B cell (primary cell): ENCODE measurements around the gene OSBPL5. TPM values are rescaled to one million over a fixed set of nuclear protein-coding genes. Genes with fewer than 3 reads are reported as not detected.

Experiments
- ATAC-seq: fragments of 200-7000 bp; cut with Tn5 transposase; one replicate; pipeline ENCODE4 v1.10.0; 2021; ENCODE audit warnings: low read depth, mild to moderate bottlenecking, moderate number of reproducible peaks, moderate library complexity
- CTCF ChIA-PET: fragments of 350-600 bp; sonication (Branson Sonifier 250); formaldehyde crosslinking; loops from one replicate; lab custom pipeline; 2021; ENCODE audit warnings: antibody characterized with exemption, inconsistent platforms; lab: Charles Lee
- POLR2A ChIA-PET: fragments of 350-600 bp; sonication (Branson Sonifier 250); formaldehyde crosslinking; loops from one replicate; lab custom pipeline; 2021; ENCODE audit warnings: antibody characterized with exemption; lab: Charles Lee
- DNase-seq: peaks from one replicate; pipeline ENCODE4 v3.0.0; 2013
- H2AFZ ChIP-seq: 2 replicates; pipeline ENCODE4 v1.6.1; 2012; ENCODE audit warnings: mild to moderate bottlenecking, low read depth, low read length; ENCODE audit not compliant: insufficient read depth, poor library complexity, severe bottlenecking
- H3K27ac ChIP-seq, 2 donors: 1 replicate in 1 of 2; 2 replicates in 1 of 2; pipeline ENCODE4 v1.5.1; 2012 to 2013; ENCODE audit warnings: low read length in 2 of 2, mild to moderate bottlenecking in 2 of 2, moderate library complexity in 1 of 2
- H3K27me3 ChIP-seq, 4 experiments: fragments of 200-600 bp in 1 of 4; sonication (generic) in 1 of 4; replicated peaks in 1 of 4; 1 replicate in 2 of 4; 2 replicates in 2 of 4; pipeline versions ENCODE4 v1.6.1 to v1.7.0; 2013 to 2016; ENCODE audit warnings: low read length in 3 of 4, mild to moderate bottlenecking in 2 of 4, mixed read lengths in 1 of 4, moderate library complexity in 1 of 4; ENCODE audit not compliant: insufficient read depth in 4 of 4, control insufficient read depth in 3 of 4; ENCODE audit errors: control extremely low read depth in 1 of 4
- H3K36me3 ChIP-seq, 2 experiments: replicated peaks in 1 of 2; 1 replicate in 1 of 2; 2 replicates in 1 of 2; pipeline versions ENCODE4 v1.6.1 to v1.7.1; 2013; ENCODE audit warnings: low read length in 1 of 2; ENCODE audit not compliant: insufficient read depth in 2 of 2, control insufficient read depth in 1 of 2; ENCODE audit errors: control extremely low read depth in 1 of 2, extremely low read depth in 1 of 2
- H3K4me1 ChIP-seq, 2 donors: fragments of 200-600 bp in 1 of 2; sonication (generic) in 1 of 2; 1 replicate in 1 of 2; 2 replicates in 1 of 2; pipeline versions ENCODE4 v1.5.1 to v1.6.1; 2013 to 2017; ENCODE audit warnings: low read length in 2 of 2; ENCODE audit not compliant: control insufficient read depth in 2 of 2, insufficient read depth in 2 of 2
- H3K4me2 ChIP-seq: replicated peaks from 2 replicates; pipeline ENCODE3; 2012; ENCODE audit warnings: mild to moderate bottlenecking, low read depth, low read length; ENCODE audit not compliant: poor library complexity, severe bottlenecking
- H3K4me3 ChIP-seq, 5 experiments: fragments of 200-600 bp in 1 of 5; sonication (generic) in 1 of 5; 1 replicate in 3 of 5; 2 replicates in 2 of 5; pipeline versions ENCODE4 v1.5.1 to v1.7.0; 2011 to 2016; ENCODE audit warnings: low read length in 4 of 5, mild to moderate bottlenecking in 4 of 5, low read depth in 2 of 5, control low read depth in 1 of 5, moderate library complexity in 1 of 5; ENCODE audit not compliant: insufficient read depth in 1 of 5; ENCODE audit errors: control extremely low read depth in 1 of 5, extremely low read depth in 1 of 5
- H3K79me2 ChIP-seq: fragments of 200-600 bp; sonication (generic); one replicate; pipeline ENCODE4 v1.6.0; 2016; ENCODE audit warnings: low read length; ENCODE audit not compliant: control insufficient read depth, insufficient read depth
- H3K9ac ChIP-seq: fragments of 200-600 bp; sonication (generic); 2 replicates; pipeline ENCODE4 v1.6.1; 2017; ENCODE audit warnings: mild to moderate bottlenecking, low read length, moderate library complexity
- H3K9me3 ChIP-seq, 3 donors: one replicate each; pipeline versions ENCODE4 v1.6.1 to v1.7.1; 2013; ENCODE audit warnings: low read length in 2 of 3; ENCODE audit not compliant: control insufficient read depth in 2 of 3, insufficient read depth in 1 of 3; ENCODE audit errors: control extremely low read depth in 1 of 3
- H4K20me1 ChIP-seq: 2 replicates; pipeline ENCODE4 v1.6.0; 2012; ENCODE audit warnings: mild to moderate bottlenecking, low read length; ENCODE audit not compliant: insufficient read depth, control insufficient read depth, poor library complexity, severe bottlenecking
- H3K27ac Mint-ChIP-seq: one replicate; pipeline ENCODE4 v1.8.0; 2021; ENCODE audit warnings: mixed read lengths
- H3K27me3 Mint-ChIP-seq: one replicate; pipeline ENCODE4 v1.8.0; 2021; ENCODE audit warnings: mixed read lengths
- H3K4me1 Mint-ChIP-seq: one replicate; pipeline ENCODE4 v1.8.0; 2021; ENCODE audit warnings: mixed read lengths
- H3K4me3 Mint-ChIP-seq: one replicate; pipeline ENCODE4 v1.8.0; 2021; ENCODE audit warnings: mixed read lengths
- H3K9me3 Mint-ChIP-seq: one replicate; pipeline ENCODE4 v1.8.0; 2022; ENCODE audit warnings: mixed read lengths; ENCODE audit not compliant: insufficient read depth
- CTCF ChIP-seq: fragments of 200-600 bp; IDR thresholded peaks from one replicate; pipeline ENCODE4 v1.8.0; 2022; ENCODE audit warnings: antibody characterized with exemption, mild to moderate bottlenecking
- EZH2 ChIP-seq: IDR thresholded peaks from 2 replicates; pipeline ENCODE4 v1.6.1; 2012; ENCODE audit warnings: borderline replicate concordance, low read depth, mild to moderate bottlenecking, moderate library complexity, low read length; ENCODE audit not compliant: insufficient read depth, poor library complexity, severe bottlenecking
- WGBS: methylation state at CpG from one replicate; pipeline ENCODE4 v1.1.5; 2013; ENCODE audit warnings: missing lambda C conversion rate; ENCODE audit not compliant: insufficient coverage; 5-methylcytosine and 5-hydroxymethylcytosine counted together
- intact Hi-C: fragments of 100-400 bp; cut with micrococcal nuclease; formaldehyde crosslinking; loops from one replicate; pipeline ENCODE4 v1.10.0; 2022
- polyA plus RNA-seq: library from polyadenylated mRNA; depleted of rRNA; stranded (reverse); fragments of >200 nt; gene quantifications from 2 replicates; pipeline ENCODE4 v1.2.3, GENCODE V29; 2012
- total RNA-seq, 2 donors: library from RNA; stranded (reverse); fragments of 120-200 nt in 1 of 2; gene quantifications; 1 replicate in 1 of 2; 2 replicates in 1 of 2; pipeline versions ENCODE4 v1.2.3 to v1.2.4, GENCODE V29; 2013 to 2022

The OSBPL5 gene
- total and polyA plus RNA-seq, 2 donors (not counting 1 experiment from before 2014, with no cell fraction given): 0.15 to 1.2 TPM

GRCh38 chr11:3050386-3051195 is 114.5 kb downstream of the OSBPL5 start:
- peak overlapping the region; percentile 94 for H3K27ac Mint-ChIP-seq
- H4K20me1 ChIP-seq: peaks cover 89% of the 10 kb centered on the region

More at GRCh38 chr11:3050386-3051195, 114.5 kb downstream of the OSBPL5 start:
- Histone ChIP-seq H3K79me2 (peaks cover 97% of the 10 kb centered on the region), H3K27ac (no peak overlapping the region), H2AFZ (no peak overlapping the region), H3K9ac (no peak overlapping the region), H3K4me1 (peaks cover 15 to 35% of the 10 kb centered on the region in 2 donors), H3K9me3 (no peaks in the 10 kb centered on the region), H3K36me3 (peaks cover 0 to 17% of the 10 kb centered on the region in 2 experiments), H3K4me3 (no peak overlapping the region), H3K27me3 (no peaks in the 10 kb centered on the region), H3K4me2 (no peak overlapping the region)
- CTCF ChIA-PET: interaction anchor here (1.0 to 11.4 kb wide), 6 partner anchors 13 to 517 kb away, joined by 3 to 106 read pairs (median 6); no protein-coding TSS in a partner anchor
- ATAC-seq: no peak
- Mint-ChIP-seq H3K4me3 (peak overlapping the region; percentile 64), H3K27me3 (no peaks in the 10 kb centered on the region), H3K4me1 (peaks cover 48% of the 10 kb centered on the region), H3K9me3 (no peaks in the 10 kb centered on the region)
- no peak for TF ChIP-seq CTCF
- TF ChIP-seq EZH2: no peak
- DNase-seq: no peak
- intact Hi-C loops: loop anchor here (10.0 kb wide), 1 partner anchor 146 kb away; a partner anchor contains a TSS
- 89% methylated on average over 16 of the region's 18 CpGs for WGBS
- POLR2A ChIA-PET: interaction anchor here (1.4 kb wide), 1 partner anchor 15 kb away, joined by 4 read pairs; no protein-coding TSS in a partner anchor
